ENCODE results near the gene ACTN1.
"Not testable (repeated sequence)": the region's sequence is repeated elsewhere in the genome, so short reads cannot be mapped to it uniquely, and the experiment has no call there.

Gene ACTN1

GRCh38 chr14:68879321-68879781 lies 99.8 kb downstream of the ACTN1 start:
- no peak for DNase-seq (ENCODE audit: extremely low spot score, insufficient read length, low read depth)
- no peak for FAIRE-seq

- DNase-seq (ENCODE audit: extremely low spot score, insufficient read length, low read depth) (no peak), FAIRE-seq (no peak)
These were observed 100.2 kb downstream of the ACTN1 start for GRCh38 chr14:68878908-68879307.

GRCh38 chr14:68877993-68878575 lies 101.0 kb downstream of the ACTN1 start:
- DNase-seq (ENCODE audit: extremely low spot score, insufficient read length, low read depth) (no peak), FAIRE-seq (no peak)

GRCh38 chr14:68876976-68877375 lies 102.1 kb downstream of the ACTN1 start:
- DNase-seq (ENCODE audit: extremely low spot score, insufficient read length, low read depth) (no peak), FAIRE-seq (no peak)

- no peak for DNase-seq (ENCODE audit: extremely low spot score, insufficient read length, low read depth)
- no peak for FAIRE-seq
These were observed 104.4 kb downstream of the ACTN1 start for GRCh38 chr14:68874746-68875155.

- DNase-seq (ENCODE audit: extremely low spot score, insufficient read length, low read depth), result no peak
- FAIRE-seq, result no peak
These were observed 105.7 kb downstream of the ACTN1 start for GRCh38 chr14:68873376-68873775.

- FAIRE-seq (no peak), DNase-seq (ENCODE audit: extremely low spot score, insufficient read length, low read depth) (no peak)
These were observed 107.7 kb downstream of the ACTN1 start for GRCh38 chr14:68871392-68871791.

- FAIRE-seq, result no peak
- DNase-seq (ENCODE audit: extremely low spot score, insufficient read length, low read depth), result no peak
These were observed 112.0 kb downstream of the ACTN1 start for GRCh38 chr14:68866991-68867533.

GRCh38 chr14:68865542-68865941 lies 113.6 kb downstream of the ACTN1 start:
- FAIRE-seq, result no peak

GRCh38 chr14:68864361-68864750 lies 114.7 kb downstream of the ACTN1 start:
- no peak for FAIRE-seq
- no peak for DNase-seq (ENCODE audit: extremely low spot score, insufficient read length, low read depth)

More at GRCh38 chr14:68865542-68865941, 113.6 kb downstream of the ACTN1 start:
- DNase-seq (ENCODE audit: extremely low spot score, insufficient read length, low read depth), result no peak

GRCh38 chr14:68863610-68864360 lies 115.3 kb downstream of the ACTN1 start:
- FAIRE-seq, result no peak

GRCh38 chr14:68862954-68863594 lies 116.0 kb downstream of the ACTN1 start:
- peak; percentile 59 for DNase-seq (ENCODE audit: extremely low spot score, insufficient read length, low read depth)
- FAIRE-seq, result peak; percentile 96

More at GRCh38 chr14:68863610-68864360, 115.3 kb downstream of the ACTN1 start:
- DNase-seq (ENCODE audit: extremely low spot score, insufficient read length, low read depth), result no peak

GRCh38 chr14:68860771-68861170 lies 118.3 kb downstream of the ACTN1 start:
- FAIRE-seq (no peak), DNase-seq (ENCODE audit: extremely low spot score, insufficient read length, low read depth) (no peak)

GRCh38 chr14:68857516-68858070 lies 121.5 kb downstream of the ACTN1 start:
- DNase-seq (ENCODE audit: extremely low spot score, insufficient read length, low read depth) (no peak), FAIRE-seq (no peak)

- FAIRE-seq, result no peak
- DNase-seq (ENCODE audit: extremely low spot score, insufficient read length, low read depth), result no peak
These were observed 122.5 kb downstream of the ACTN1 start for GRCh38 chr14:68856572-68856971.

GRCh38 chr14:68854421-68854820 lies 124.7 kb downstream of the ACTN1 start:
- FAIRE-seq (no peak), DNase-seq (ENCODE audit: extremely low spot score, insufficient read length, low read depth) (no peak)

GRCh38 chr14:68853749-68854148 lies 125.4 kb downstream of the ACTN1 start:
- no peak for DNase-seq (ENCODE audit: extremely low spot score, insufficient read length, low read depth)
- no peak for FAIRE-seq

GRCh38 chr14:68852493-68852892 lies 126.6 kb downstream of the ACTN1 start:
- FAIRE-seq; DNase-seq (ENCODE audit: extremely low spot score, insufficient read length, low read depth): not testable (repeated sequence)

GRCh38 chr14:68851078-68851477 lies 128.0 kb downstream of the ACTN1 start:
- DNase-seq (ENCODE audit: extremely low spot score, insufficient read length, low read depth), result no peak
- FAIRE-seq, result no peak

GRCh38 chr14:68849416-68849815 lies 129.7 kb downstream of the ACTN1 start:
- no peak for FAIRE-seq
- no peak for DNase-seq (ENCODE audit: extremely low spot score, insufficient read length, low read depth)

Measured in GM18507 (cell line).